ENCODE data around the gene ITPA.
A peak's percentile ranks its signal among the peaks of the same experiment; 100 is the strongest.

Gene ITPA

GRCh38 chr20:3228750-3229032 lies 19.4 kb downstream of the ITPA start:
- no CpG with 5 or more reads among the region's 11 CpGs for WGBS (ENCODE audit: insufficient coverage, insufficient read length)
- Histone ChIP-seq H3K4me1 (ENCODE audit: control insufficient read depth, insufficient read depth, low read length) (no peaks in the 10 kb centered on the region), H3K36me3 (ENCODE audit: control insufficient read depth, insufficient read depth, low read length) (peaks cover 21% of the 10 kb centered on the region; the same call in 1 of the 2 replicates), H3K4me3 (ENCODE audit: low read length) (no peak overlapping the region), H3K27ac (ENCODE audit: low read length) (no peak overlapping the region), H3K27me3 (ENCODE audit: control insufficient read depth, insufficient read depth, low read length) (no peaks in the 10 kb centered on the region), H3K9me3 (ENCODE audit: control insufficient read depth, insufficient read depth, low read length) (no peaks in the 10 kb centered on the region)
- no peak for DNase-seq (ENCODE audit: low read depth, low spot score)

- H3K27ac ChIP-seq (ENCODE audit: low read length) = no peak overlapping the region
- no peaks in the 10 kb centered on the region for H3K27me3 ChIP-seq (ENCODE audit: control insufficient read depth, insufficient read depth, low read length)
- peaks cover 20% of the 10 kb centered on the region; the same call in 1 of the 2 replicates for H3K36me3 ChIP-seq (ENCODE audit: control insufficient read depth, insufficient read depth, low read length)
- no peaks in the 10 kb centered on the region for H3K9me3 ChIP-seq (ENCODE audit: control insufficient read depth, insufficient read depth, low read length)
- no peak overlapping the region for H3K4me3 ChIP-seq (ENCODE audit: low read length)
- no CpG with 5 or more reads among the region's 22 CpGs for WGBS (ENCODE audit: insufficient coverage, insufficient read length)
- DNase-seq (ENCODE audit: low read depth, low spot score) = no peak
- no peaks in the 10 kb centered on the region for H3K4me1 ChIP-seq (ENCODE audit: control insufficient read depth, insufficient read depth, low read length)
These were observed 19.9 kb downstream of the ITPA start for GRCh38 chr20:3229158-3229557.

GRCh38 chr20:3229798-3230197 lies 20.5 kb downstream of the ITPA start:
- DNase-seq (ENCODE audit: low read depth, low spot score) = no peak
- no peak overlapping the region for H3K27ac ChIP-seq (ENCODE audit: low read length)
- WGBS (ENCODE audit: insufficient coverage, insufficient read length) = no CpG with 5 or more reads among the region's 14 CpGs

GRCh38 chr20:3231116-3231515 lies 21.8 kb downstream of the ITPA start:
- DNase-seq (ENCODE audit: low read depth, low spot score) = no peak
- H3K36me3 ChIP-seq (ENCODE audit: control insufficient read depth, insufficient read depth, low read length) = peaks cover 18% of the 10 kb centered on the region; the same call in 1 of the 2 replicates
- H3K27ac ChIP-seq (ENCODE audit: low read length) = no peak overlapping the region
- H3K4me3 ChIP-seq (ENCODE audit: low read length) = no peak overlapping the region
- H3K9me3 ChIP-seq (ENCODE audit: control insufficient read depth, insufficient read depth, low read length) = no peaks in the 10 kb centered on the region
- no peaks in the 10 kb centered on the region for H3K27me3 ChIP-seq (ENCODE audit: control insufficient read depth, insufficient read depth, low read length)
- H3K4me1 ChIP-seq (ENCODE audit: control insufficient read depth, insufficient read depth, low read length) = no peaks in the 10 kb centered on the region
- no CpG with 5 or more reads among the region's 21 CpGs for WGBS (ENCODE audit: insufficient coverage, insufficient read length)

More at GRCh38 chr20:3229798-3230197, 20.5 kb downstream of the ITPA start:
- Histone ChIP-seq H3K4me3 (ENCODE audit: low read length) (no peak overlapping the region), H3K27me3 (ENCODE audit: control insufficient read depth, insufficient read depth, low read length) (no peaks in the 10 kb centered on the region), H3K36me3 (ENCODE audit: control insufficient read depth, insufficient read depth, low read length) (peaks cover 18% of the 10 kb centered on the region; the same call in 1 of the 2 replicates), H3K4me1 (ENCODE audit: control insufficient read depth, insufficient read depth, low read length) (no peaks in the 10 kb centered on the region), H3K9me3 (ENCODE audit: control insufficient read depth, insufficient read depth, low read length) (no peaks in the 10 kb centered on the region)

- no peak overlapping the region for H3K27ac ChIP-seq (ENCODE audit: low read length)
- peaks cover 12% of the 10 kb centered on the region; the same call in 1 of the 2 replicates for H3K36me3 ChIP-seq (ENCODE audit: control insufficient read depth, insufficient read depth, low read length)
- WGBS (ENCODE audit: insufficient coverage, insufficient read length) = no CpG with 5 or more reads among the region's 15 CpGs
- no peak for DNase-seq (ENCODE audit: low read depth, low spot score)
- no peaks in the 10 kb centered on the region for H3K4me1 ChIP-seq (ENCODE audit: control insufficient read depth, insufficient read depth, low read length)
- H3K27me3 ChIP-seq (ENCODE audit: control insufficient read depth, insufficient read depth, low read length) = no peaks in the 10 kb centered on the region
- H3K9me3 ChIP-seq (ENCODE audit: control insufficient read depth, insufficient read depth, low read length) = no peaks in the 10 kb centered on the region
- no peak overlapping the region for H3K4me3 ChIP-seq (ENCODE audit: low read length)
These were observed 22.7 kb downstream of the ITPA start for GRCh38 chr20:3231889-3232588.

- Histone ChIP-seq H3K36me3 (ENCODE audit: control insufficient read depth, insufficient read depth, low read length) (peaks cover 11% of the 10 kb centered on the region; the same call in 1 of the 2 replicates), H3K27ac (ENCODE audit: low read length) (no peak overlapping the region), H3K4me3 (ENCODE audit: low read length) (no peak overlapping the region), H3K4me1 (ENCODE audit: control insufficient read depth, insufficient read depth, low read length) (no peaks in the 10 kb centered on the region), H3K27me3 (ENCODE audit: control insufficient read depth, insufficient read depth, low read length) (peaks cover 6% of the 10 kb centered on the region), H3K9me3 (ENCODE audit: control insufficient read depth, insufficient read depth, low read length) (no peaks in the 10 kb centered on the region)
- no CpG with 5 or more reads among the region's 32 CpGs for WGBS (ENCODE audit: insufficient coverage, insufficient read length)
- DNase-seq (ENCODE audit: low read depth, low spot score) = no peak
These were observed 24.1 kb downstream of the ITPA start for GRCh38 chr20:3233131-3233990.

- no CpG with 5 or more reads among the region's 25 CpGs for WGBS (ENCODE audit: insufficient coverage, insufficient read length)
- H3K36me3 ChIP-seq (ENCODE audit: control insufficient read depth, insufficient read depth, low read length) = peaks cover 11% of the 10 kb centered on the region; the same call in 1 of the 2 replicates
These were observed 24.7 kb downstream of the ITPA start for GRCh38 chr20:3233991-3234498.

GRCh38 chr20:3235666-3236324 lies 26.5 kb downstream of the ITPA start:
- Histone ChIP-seq H3K9me3 (ENCODE audit: control insufficient read depth, insufficient read depth, low read length) (no peaks in the 10 kb centered on the region), H3K4me1 (ENCODE audit: control insufficient read depth, insufficient read depth, low read length) (no peaks in the 10 kb centered on the region), H3K36me3 (ENCODE audit: control insufficient read depth, insufficient read depth, low read length) (peaks cover 5% of the 10 kb centered on the region; the same call in 1 of the 2 replicates), H3K27ac (ENCODE audit: low read length) (no peak overlapping the region), H3K27me3 (ENCODE audit: control insufficient read depth, insufficient read depth, low read length) (peaks cover 14% of the 10 kb centered on the region), H3K4me3 (ENCODE audit: low read length) (no peak overlapping the region)
- DNase-seq (ENCODE audit: low read depth, low spot score) = no peak
- no CpG with 5 or more reads among the region's 4 CpGs for WGBS (ENCODE audit: insufficient coverage, insufficient read length)

More at GRCh38 chr20:3233991-3234498, 24.7 kb downstream of the ITPA start:
- Histone ChIP-seq H3K4me1 (ENCODE audit: control insufficient read depth, insufficient read depth, low read length) (no peaks in the 10 kb centered on the region), H3K27ac (ENCODE audit: low read length) (no peak overlapping the region), H3K4me3 (ENCODE audit: low read length) (no peak overlapping the region), H3K9me3 (ENCODE audit: control insufficient read depth, insufficient read depth, low read length) (no peaks in the 10 kb centered on the region), H3K27me3 (ENCODE audit: control insufficient read depth, insufficient read depth, low read length) (peaks cover 6% of the 10 kb centered on the region)
- no peak for DNase-seq (ENCODE audit: low read depth, low spot score)

- peaks cover 2% of the 10 kb centered on the region; the same call in 1 of the 2 replicates for H3K36me3 ChIP-seq (ENCODE audit: control insufficient read depth, insufficient read depth, low read length)
- peaks cover 16% of the 10 kb centered on the region for H3K27me3 ChIP-seq (ENCODE audit: control insufficient read depth, insufficient read depth, low read length)
- no peak for DNase-seq (ENCODE audit: low read depth, low spot score)
- no peaks in the 10 kb centered on the region for H3K9me3 ChIP-seq (ENCODE audit: control insufficient read depth, insufficient read depth, low read length)
- H3K4me3 ChIP-seq (ENCODE audit: low read length) = peak overlapping the region; percentile 84; the same call in 1 of the 2 replicates
- no peaks in the 10 kb centered on the region; the same call in 1 of the 2 replicates for H3K4me1 ChIP-seq (ENCODE audit: control insufficient read depth, insufficient read depth, low read length)
- H3K27ac ChIP-seq (ENCODE audit: low read length) = no peak overlapping the region
- no CpG with 5 or more reads among the region's 25 CpGs for WGBS (ENCODE audit: insufficient coverage, insufficient read length)
These were observed 28.0 kb downstream of the ITPA start for GRCh38 chr20:3237011-3237957.
